ENCODE measurements around the gene CSMD2. TPM values are rescaled to one million over a fixed set of nuclear protein-coding genes. Genes with fewer than 3 reads are reported as not detected.

The CSMD2 gene
- total RNA-seq, 8 experiments from 2014 or later = 0.32 to 50.0 (median 1.2) TPM

DNA sequence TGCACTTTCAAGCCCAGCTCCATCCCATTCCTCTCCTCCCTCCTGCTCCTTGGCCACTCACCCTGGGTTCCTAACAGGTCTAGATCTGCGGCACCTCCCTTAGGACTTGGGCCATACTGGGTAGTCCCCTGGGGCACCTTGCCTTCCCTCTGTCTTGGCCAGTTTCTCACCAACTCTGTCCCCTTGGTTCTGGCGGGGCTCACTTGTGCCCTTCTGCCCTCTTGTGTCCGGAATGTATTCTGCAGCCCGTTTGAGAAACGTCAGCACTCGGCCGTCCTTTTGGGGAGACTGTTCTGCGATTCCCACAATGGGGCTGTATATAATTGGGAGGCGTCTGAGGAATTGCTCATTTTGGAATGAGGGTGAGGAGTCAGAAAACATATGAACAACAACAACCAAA, 530.2 kb downstream of the CSMD2 start:
- peak in 2 of 8 experiments; percentile 17 to 23 for ATAC-seq (replicated peaks in 6 of 8)
- WGBS, 10 experiments = 50 to 92% (median 53%) methylated on average over 4 to 8 of the region's 9 CpGs; no CpG with 5 or more reads in 6 of the 10 experiments
- in situ Hi-C loops (cut with MboI; ENCODE audit: low pct_unique_long_range_greater_than_20kb in 2 of 9, low sequenced_read_pairs in 9 of 9, unreplicated experiment in 9 of 9) = loop anchor here in 5 of 9 experiments (25.0 kb wide), 4 partner anchors 527 to 1102 kb away; partner anchors contain the start of gene CSMD2 (in 3 of the 5)
- Histone ChIP-seq H3K4me3 (no peak overlapping the region), H3K4me1 (replicated peaks in 1 of 2) (no peaks in the 10 kb centered on the region), H3K27ac (no peak overlapping the region)

DNA sequence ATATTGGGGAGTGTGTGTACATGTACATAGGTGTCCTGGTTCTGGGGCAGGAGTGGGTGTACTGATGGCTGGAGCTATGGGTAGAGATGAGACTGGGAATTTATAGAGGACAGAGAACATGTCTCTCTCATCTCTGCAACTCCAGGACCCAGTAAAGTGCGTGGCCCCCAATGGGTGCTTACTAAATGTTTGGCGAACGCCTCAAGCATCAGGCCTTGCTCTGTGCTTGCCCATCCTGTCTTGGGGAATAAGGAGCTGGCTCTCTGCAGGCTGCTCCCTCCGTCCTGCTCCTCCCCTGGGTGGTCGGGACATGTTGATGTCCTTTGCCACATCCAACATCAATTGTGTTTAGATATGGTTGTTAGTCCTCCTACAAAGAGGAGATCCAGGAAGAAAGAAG, 530.9 kb downstream of the CSMD2 start:
- Histone ChIP-seq H3K27ac (no peak overlapping the region), H3K4me1 (replicated peaks in 1 of 2) (no peaks in the 10 kb centered on the region), H3K4me3 (no peak overlapping the region)
- in situ Hi-C loops (cut with MboI; ENCODE audit: low pct_unique_long_range_greater_than_20kb in 2 of 9, low sequenced_read_pairs in 9 of 9, unreplicated experiment in 9 of 9) = loop anchor here in 5 of 9 experiments (25.0 kb wide), 4 partner anchors 528 to 1103 kb away; partner anchors contain the start of gene CSMD2 (in 3 of the 5)
- WGBS, 10 experiments = 90 to 100% (median 96%) methylated on average over 2 to 4 of the region's 5 CpGs; no CpG with 5 or more reads in 7 of the 10 experiments
- no peak for ATAC-seq (replicated peaks in 6 of 8)

GRCh38 chr1:33633019-33633801, 531.8 kb downstream of the CSMD2 start:
- no peak overlapping the region for H3K4me3 ChIP-seq
- in situ Hi-C loops (cut with MboI; ENCODE audit: low pct_unique_long_range_greater_than_20kb in 2 of 9, low sequenced_read_pairs in 9 of 9, unreplicated experiment in 9 of 9) = loop anchor here in 5 of 9 experiments (25.0 kb wide), 4 partner anchors 529 to 1104 kb away; partner anchors contain the start of gene CSMD2 (in 3 of the 5)
- 0 to 33% (median 0%) methylated on average over 1 to 11 of the region's 29 CpGs for WGBS, 10 experiments
- H3K27ac ChIP-seq = no peak overlapping the region
- ATAC-seq (replicated peaks in 6 of 8) = peak; percentile 88 to 98 (median 96)
- no peaks in the 10 kb centered on the region for H3K4me1 ChIP-seq (replicated peaks in 1 of 2)

DNA sequence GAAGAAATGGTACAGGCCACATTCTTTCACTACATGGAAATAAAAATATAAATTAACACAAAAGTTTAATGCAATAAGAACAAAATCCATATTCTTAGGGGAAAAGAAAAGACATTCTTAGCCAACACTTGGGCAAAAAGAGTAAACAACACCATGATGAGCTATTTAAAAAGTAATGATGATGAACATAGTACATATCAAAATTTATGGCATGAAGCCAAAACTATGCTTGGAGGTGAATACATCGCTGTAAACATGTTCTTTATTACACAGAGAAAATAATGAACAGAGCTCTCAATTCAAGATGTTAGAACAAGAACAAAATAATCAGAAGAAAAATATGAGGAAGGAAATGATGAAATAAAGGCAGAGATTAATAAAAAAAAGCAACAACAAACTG, 534.3 kb downstream of the CSMD2 start:
- Histone ChIP-seq H3K4me3 (no peak overlapping the region), H3K27ac (no peak overlapping the region), H3K4me1 (replicated peaks in 1 of 2) (no peaks in the 10 kb centered on the region)
- WGBS, 10 experiments = 0 to 100% (median 88%) methylated on average over 1 of the region's 1 CpG; no CpG with 5 or more reads in 1 of the 10 experiments
- in situ Hi-C loops (cut with MboI; ENCODE audit: low pct_unique_long_range_greater_than_20kb in 2 of 9, low sequenced_read_pairs in 9 of 9, unreplicated experiment in 9 of 9) = loop anchor here in 5 of 9 experiments (25.0 kb wide), 4 partner anchors 532 to 1107 kb away; partner anchors contain the start of gene CSMD2 (in 3 of the 5)
- ATAC-seq (replicated peaks in 6 of 8) = no peak

DNA sequence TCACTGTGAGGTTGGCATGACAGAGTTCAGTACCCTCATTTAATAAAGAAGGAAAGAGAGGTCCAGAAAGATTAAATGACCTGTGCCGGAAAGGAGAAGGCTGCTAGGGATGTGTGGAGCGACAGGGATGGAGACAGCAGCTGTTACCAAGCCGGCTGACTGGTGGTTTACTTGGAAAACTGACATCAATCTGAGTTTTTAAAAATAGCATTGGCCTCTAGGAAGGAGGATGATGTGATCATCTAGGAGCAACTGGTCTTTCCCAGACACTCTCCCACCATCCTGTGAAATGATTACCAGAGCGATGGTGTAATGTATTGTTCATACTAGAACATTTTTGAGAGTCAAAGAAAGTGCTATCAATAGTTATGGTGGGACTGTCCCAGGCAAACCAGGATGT, 538.2 kb downstream of the CSMD2 start:
- Histone ChIP-seq H3K4me3 (no peak overlapping the region), H3K27ac (no peak overlapping the region), H3K4me1 (replicated peaks in 1 of 2) (no peaks in the 10 kb centered on the region)
- 62 to 90% (median 80%) methylated on average over 2 to 4 of the region's 4 CpGs; no CpG with 5 or more reads in 3 of the 10 experiments for WGBS, 10 experiments
- in situ Hi-C loops (cut with MboI; ENCODE audit: low pct_unique_long_range_greater_than_20kb in 2 of 9, low sequenced_read_pairs in 9 of 9, unreplicated experiment in 9 of 9) = loop anchor here in 5 of 9 experiments (25.0 kb wide), 4 partner anchors 536 to 1110 kb away; partner anchors contain the start of gene CSMD2 (in 3 of the 5)
- peak in 1 of 8 experiments; percentile 29 for ATAC-seq (replicated peaks in 6 of 8)

DNA sequence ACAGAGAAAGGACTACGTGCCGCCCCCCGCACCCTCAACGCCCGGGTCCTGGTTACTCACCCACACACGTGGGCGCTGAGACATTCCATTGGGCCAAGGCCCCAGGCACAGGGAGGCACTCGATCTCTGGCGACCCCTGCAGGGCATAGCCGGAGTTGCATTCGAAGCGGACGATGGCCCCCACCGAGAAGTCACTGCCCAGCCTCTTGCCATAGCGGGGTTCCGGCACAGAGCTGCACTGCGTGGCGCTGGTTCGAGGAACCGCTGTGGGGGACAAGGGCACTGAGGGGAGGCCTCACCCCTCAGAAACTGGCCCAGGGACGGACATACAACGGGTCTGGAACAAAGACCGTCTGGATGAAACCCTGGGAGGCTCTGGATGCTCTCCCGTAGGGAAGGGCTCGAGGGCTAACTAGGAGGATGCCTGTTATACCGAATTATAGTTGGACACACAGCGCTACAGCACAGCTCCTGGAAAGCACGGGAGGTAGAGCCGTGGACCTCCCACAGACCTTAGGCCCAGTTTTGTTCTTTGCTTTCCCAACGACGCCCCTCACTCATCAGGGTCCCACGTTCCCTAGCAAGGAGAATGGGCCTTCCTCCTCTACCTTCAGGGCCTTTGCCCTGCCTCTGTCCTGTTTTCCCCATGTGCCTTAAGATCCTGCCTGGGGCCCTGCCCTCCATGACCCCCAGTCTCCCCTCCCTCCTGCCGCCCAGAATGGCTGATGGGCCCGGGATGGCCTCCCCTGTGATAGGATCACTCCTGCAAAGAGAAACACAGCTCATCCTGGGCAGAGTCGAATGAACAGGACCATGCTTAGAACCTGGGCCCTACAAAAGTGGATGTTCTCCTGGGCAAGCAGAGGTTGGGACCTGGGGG, 539.8 kb downstream of the CSMD2 start:
- no peak for ATAC-seq (replicated peaks in 6 of 8)
- in situ Hi-C loops (cut with MboI; ENCODE audit: low pct_unique_long_range_greater_than_20kb in 2 of 9, low sequenced_read_pairs in 9 of 9, unreplicated experiment in 9 of 9) = loop anchor here in 5 of 9 experiments (25.0 kb wide), 4 partner anchors 537 to 1112 kb away; partner anchors contain the start of gene CSMD2 (in 3 of the 5)
- H3K4me3 ChIP-seq = no peak overlapping the region
- WGBS, 10 experiments = 88 to 97% (median 93%) methylated on average over 8 to 21 of the region's 35 CpGs; no CpG with 5 or more reads in 5 of the 10 experiments
- no peak overlapping the region for H3K27ac ChIP-seq
- H3K4me1 ChIP-seq (replicated peaks in 1 of 2) = no peaks in the 10 kb centered on the region

DNA sequence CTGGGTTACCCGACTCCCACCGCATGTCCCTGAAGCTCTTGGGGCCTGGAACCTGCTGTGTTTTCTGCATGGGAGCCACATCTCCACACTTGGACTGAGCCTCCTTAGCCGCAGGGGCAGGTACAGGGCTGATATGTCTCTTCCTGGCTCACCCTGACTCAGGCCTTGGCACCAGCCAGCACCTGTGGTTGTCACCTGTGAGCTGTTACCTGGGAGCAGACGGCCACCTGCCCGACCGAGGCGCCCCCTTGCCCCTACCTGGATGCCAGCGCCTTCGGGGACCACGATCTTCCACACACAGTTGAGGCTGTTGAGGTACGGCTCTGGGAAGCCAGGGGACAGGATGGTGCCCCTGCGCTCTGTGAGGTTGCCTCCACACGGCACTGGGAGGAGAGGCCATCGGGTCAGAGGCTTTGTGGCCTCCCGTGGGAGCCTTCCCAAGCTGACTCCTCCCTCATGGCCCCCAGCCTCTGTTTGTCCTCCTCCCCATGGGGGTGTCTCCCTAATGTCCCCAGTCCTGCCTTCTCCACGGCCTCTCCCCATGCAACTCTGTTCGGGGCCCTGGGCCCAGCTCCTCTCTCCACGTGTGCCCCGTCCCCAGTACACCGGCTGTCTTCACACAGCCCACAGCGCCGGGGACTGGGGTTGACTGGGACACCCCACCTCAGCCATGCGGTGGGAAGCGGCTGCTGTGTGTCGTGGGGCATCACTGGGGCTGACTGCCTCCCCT, 540.6 kb downstream of the CSMD2 start:
- ATAC-seq (replicated peaks in 6 of 8) = no peak
- Histone ChIP-seq H3K4me1 (replicated peaks in 1 of 2) (no peaks in the 10 kb centered on the region), H3K4me3 (no peak overlapping the region), H3K27ac (no peak overlapping the region)
- in situ Hi-C loops (cut with MboI; ENCODE audit: low pct_unique_long_range_greater_than_20kb in 2 of 9, low sequenced_read_pairs in 9 of 9, unreplicated experiment in 9 of 9) = no loop called here
- WGBS, 10 experiments = 80 to 96% (median 95%) methylated on average over 1 to 20 of the region's 25 CpGs; no CpG with 5 or more reads in 6 of the 10 experiments

DNA sequence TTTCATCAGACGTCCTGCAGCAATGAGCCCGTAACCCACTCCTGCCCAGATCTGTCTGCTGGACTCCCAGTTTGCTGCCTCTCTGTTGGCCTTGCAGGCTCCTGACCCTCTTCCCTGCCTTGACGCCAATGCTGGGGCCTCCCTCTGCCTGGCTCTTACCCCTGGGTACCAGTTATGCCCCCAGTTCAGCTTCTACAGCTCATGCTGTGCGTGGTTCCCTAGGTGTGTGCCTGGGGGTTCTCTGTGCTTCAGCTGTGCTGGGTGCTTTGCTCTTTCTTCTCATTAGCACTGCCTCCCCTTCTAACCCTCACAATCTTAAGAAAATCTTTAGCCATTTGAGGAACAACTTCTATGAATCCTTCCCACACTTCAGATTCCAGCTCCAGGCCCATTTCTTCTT, 541.2 kb downstream of the CSMD2 start:
- ATAC-seq (replicated peaks in 6 of 8) = no peak
- WGBS, 10 experiments = 40 to 100% (median 85%) methylated on average over 1 to 4 of the region's 4 CpGs; no CpG with 5 or more reads in 4 of the 10 experiments
- no peaks in the 10 kb centered on the region for H3K4me1 ChIP-seq (replicated peaks in 1 of 2)
- no peak overlapping the region for H3K4me3 ChIP-seq
- H3K27ac ChIP-seq = no peak overlapping the region
- in situ Hi-C loops (cut with MboI; ENCODE audit: low pct_unique_long_range_greater_than_20kb in 2 of 9, low sequenced_read_pairs in 9 of 9, unreplicated experiment in 9 of 9) = no loop called here

DNA sequence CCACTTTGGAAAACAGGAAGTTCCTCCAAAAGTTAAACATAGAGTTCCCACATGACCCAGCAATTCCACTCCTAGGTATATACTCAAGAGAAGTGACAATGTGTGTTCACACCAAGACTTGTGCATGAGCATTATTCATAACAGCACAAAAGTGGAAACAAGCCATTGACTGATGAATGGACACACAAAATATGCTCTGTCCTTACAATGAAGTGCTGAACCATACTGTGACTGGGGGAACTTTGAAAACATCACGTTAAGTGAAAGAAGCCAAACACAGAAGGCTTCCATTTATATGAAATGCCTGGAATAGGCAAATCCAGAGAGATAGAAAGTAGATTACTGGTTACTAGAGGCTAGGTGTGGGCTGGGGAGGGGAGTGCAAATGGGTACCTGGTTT, 542.3 kb downstream of the CSMD2 start:
- WGBS, 10 experiments = 67 to 100% (median 100%) methylated on average over 1 of the region's 1 CpG; no CpG with 5 or more reads in 3 of the 10 experiments
- in situ Hi-C loops (cut with MboI; ENCODE audit: low pct_unique_long_range_greater_than_20kb in 2 of 9, low sequenced_read_pairs in 9 of 9, unreplicated experiment in 9 of 9) = no loop called here
- no peak for ATAC-seq (replicated peaks in 6 of 8)
- Histone ChIP-seq H3K4me1 (replicated peaks in 1 of 2) (no peaks in the 10 kb centered on the region), H3K27ac (no peak overlapping the region), H3K4me3 (no peak overlapping the region)

DNA sequence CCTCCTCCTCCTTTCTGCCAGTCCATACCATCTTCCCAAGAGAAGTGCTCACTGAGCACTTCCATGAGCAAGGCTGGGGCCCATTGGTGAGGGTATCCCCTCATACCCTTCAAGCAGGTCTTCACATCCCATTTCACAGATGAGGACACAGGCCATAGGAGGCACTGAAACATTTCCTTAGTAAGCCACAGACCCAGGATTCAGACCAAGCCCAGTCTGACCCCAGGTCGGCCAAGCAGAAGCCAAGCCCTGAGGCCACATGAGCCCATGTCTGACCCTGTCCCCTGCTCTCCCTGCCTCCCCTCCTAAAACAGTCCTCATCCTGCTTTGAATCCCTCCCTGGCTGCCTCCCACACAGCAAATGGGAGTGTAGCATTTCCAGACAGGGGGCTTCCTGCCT, 546.4 kb downstream of the CSMD2 start:
- H3K4me3 ChIP-seq = no peak overlapping the region
- no peak for ATAC-seq (replicated peaks in 6 of 8)
- in situ Hi-C loops (cut with MboI; ENCODE audit: low pct_unique_long_range_greater_than_20kb in 2 of 9, low sequenced_read_pairs in 9 of 9, unreplicated experiment in 9 of 9) = no loop called here
- H3K4me1 ChIP-seq (replicated peaks in 1 of 2) = no peaks in the 10 kb centered on the region
- 60 to 80% (median 70%) methylated on average over 1 of the region's 1 CpG; no CpG with 5 or more reads in 6 of the 10 experiments for WGBS, 10 experiments
- no peak overlapping the region for H3K27ac ChIP-seq

DNA sequence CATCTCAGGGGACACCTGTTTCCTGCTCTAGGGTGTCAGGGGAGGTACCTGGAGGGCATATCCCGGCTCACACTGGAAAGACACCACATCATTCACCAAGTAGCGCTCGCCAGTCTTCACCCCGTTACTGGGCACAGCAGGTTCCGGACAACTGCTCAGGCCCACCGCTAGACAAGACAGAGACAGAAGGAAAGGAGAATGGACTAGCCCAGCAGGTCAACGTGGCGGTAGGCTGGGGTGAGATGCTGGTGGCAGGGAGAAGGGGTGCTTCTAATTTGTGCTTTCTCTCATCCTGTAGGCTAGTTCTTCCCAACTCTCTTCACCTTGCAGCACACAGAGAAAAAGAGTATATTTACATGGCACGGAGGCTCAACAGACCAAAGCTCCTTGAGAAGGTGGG, 547.6 kb downstream of the CSMD2 start:
- Histone ChIP-seq H3K4me3 (no peak overlapping the region), H3K4me1 (replicated peaks in 1 of 2) (no peaks in the 10 kb centered on the region), H3K27ac (no peak overlapping the region)
- WGBS, 10 experiments = 57 to 100% (median 78%) methylated on average over 1 to 7 of the region's 9 CpGs; no CpG with 5 or more reads in 2 of the 10 experiments
- in situ Hi-C loops (cut with MboI; ENCODE audit: low pct_unique_long_range_greater_than_20kb in 2 of 9, low sequenced_read_pairs in 9 of 9, unreplicated experiment in 9 of 9) = no loop called here
- ATAC-seq (replicated peaks in 6 of 8) = no peak

- in situ Hi-C loops (cut with MboI; ENCODE audit: low pct_unique_long_range_greater_than_20kb in 2 of 9, low sequenced_read_pairs in 9 of 9, unreplicated experiment in 9 of 9) = no loop called here
- Histone ChIP-seq H3K4me1 (replicated peaks in 1 of 2) (no peaks in the 10 kb centered on the region), H3K27ac (no peak overlapping the region), H3K4me3 (no peak overlapping the region)
- 8 to 100% (median 82%) methylated on average over 1 to 6 of the region's 6 CpGs; no CpG with 5 or more reads in 2 of the 10 experiments for WGBS, 10 experiments
- no peak for ATAC-seq (replicated peaks in 6 of 8)
Observed at GRCh38 chr1:33616780-33617179, 548.2 kb downstream of the CSMD2 start.

Data from motor neuron (in vitro differentiated cells).